Stimulated activated CD4-positive, alpha-beta T cell treated with anti-CD3 and anti-CD28 coated beads, Interleukin-1b, Interleukin-23, amount 100 ng/mL, for 1 hour (primary cell): Measurements from ENCODE around the gene PARD6G.
A peak's percentile ranks its signal among the peaks of the same experiment; 100 is the strongest.

ENCODE experiments used
- DNase-seq, 2 donors: peaks; one replicate each; pipeline ENCODE4 v3.0.0-alpha.2; 2020; ENCODE audit warnings: low read depth in 2 of 2

PARD6G gene

GRCh38 chr18:80147037-80147417, 100.3 kb downstream of the PARD6G start:
- no peak for DNase-seq

GRCh38 chr18:80145196-80145804, 102.0 kb downstream of the PARD6G start:
- no peak for DNase-seq

GRCh38 chr18:80143881-80144280, 103.4 kb downstream of the PARD6G start:
- DNase-seq = no peak

GRCh38 chr18:80140455-80140985, 106.8 kb downstream of the PARD6G start:
- no peak for DNase-seq

GRCh38 chr18:80137976-80138375, 109.3 kb downstream of the PARD6G start:
- DNase-seq = no peak

- DNase-seq = no peak
Observed at GRCh38 chr18:80137137-80137536, 110.2 kb downstream of the PARD6G start.

GRCh38 chr18:80136679-80137078, 110.6 kb downstream of the PARD6G start:
- no peak for DNase-seq

- DNase-seq = no peak
Observed at GRCh38 chr18:80135136-80135535, 112.2 kb downstream of the PARD6G start.

GRCh38 chr18:80133124-80133523, 114.2 kb downstream of the PARD6G start:
- no peak for DNase-seq

- DNase-seq = no peak
Observed at GRCh38 chr18:80132180-80132812, 115.0 kb downstream of the PARD6G start.

- no peak for DNase-seq
Observed at GRCh38 chr18:80130555-80130954, 116.8 kb downstream of the PARD6G start.

GRCh38 chr18:80129672-80130367, 117.5 kb downstream of the PARD6G start:
- DNase-seq = no peak

GRCh38 chr18:80127635-80128034, 119.7 kb downstream of the PARD6G start:
- no peak for DNase-seq

GRCh38 chr18:80126797-80127196, 120.5 kb downstream of the PARD6G start:
- no peak for DNase-seq

GRCh38 chr18:80124131-80124530, 123.2 kb downstream of the PARD6G start:
- no peak for DNase-seq

- no peak for DNase-seq
Observed at GRCh38 chr18:80120932-80121331, 126.4 kb downstream of the PARD6G start.

GRCh38 chr18:80119111-80119510, 128.2 kb downstream of the PARD6G start:
- DNase-seq = no peak

- no peak for DNase-seq
Observed at GRCh38 chr18:80115035-80115434, 132.3 kb downstream of the PARD6G start.

- no peak for DNase-seq
Observed at GRCh38 chr18:80112624-80113248, 134.6 kb downstream of the PARD6G start.

GRCh38 chr18:80109676-80110078, 137.6 kb downstream of the PARD6G start:
- DNase-seq = no peak

- DNase-seq = peak; percentile 59 to 64
Observed at GRCh38 chr18:80108739-80109675, 138.3 kb downstream of the PARD6G start, which contains the start of gene ADNP2. ADNP2 (plus strand) TSS chr18:80109262; CDS start chr18:80117543, 8,281 bp downstream.
